ENCODE measurements around the gene DUSP28.

- TF ChIP-seq CTCF (IDR thresholded peaks at IDR 0.05) (peak; percentile 82 to 99 (median 92)), EP300 (IDR thresholded peaks at IDR 0.05) (no peak), POLR2A (IDR thresholded peaks at IDR 0.05) (peak in 2 of 4 donors; percentile 68 to 70)
Measured at GRCh38 chr2:240566203-240567136, 6.3 kb downstream of the DUSP28 start.
